HepG2 (cell line): Measurements from ENCODE around the gene CFAP99. TPM values are rescaled to one million over a fixed set of nuclear protein-coding genes. Genes with fewer than 3 reads are reported as not detected.

Source experiments
- AKAP8 ChIP-seq: sonication (generic); formaldehyde crosslinking; IDR thresholded peaks from 2 replicates; pipeline ENCODE4 v1.5.1; 2020; ENCODE audit warnings: mild to moderate bottlenecking, missing genetic modification reagents
- CBFB ChIP-seq: sonication (generic); formaldehyde crosslinking; IDR thresholded peaks from 2 replicates; pipeline ENCODE4 v1.4.0; 2020; ENCODE audit warnings: missing genetic modification reagents
- CENPX ChIP-seq: sonication (generic); formaldehyde crosslinking; IDR thresholded peaks from 2 replicates; pipeline ENCODE4 v1.9.0; 2021; ENCODE audit warnings: mild to moderate bottlenecking, missing genetic modification reagents, moderate library complexity
- CREB1 ChIP-seq, 2 experiments: fragments of 450-650 bp in 1 of 2; IDR thresholded peaks; 2 replicates each; pipeline ENCODE4 v1.6.1; 2016 to 2017; ENCODE audit warnings: control low read depth in 1 of 2, mild to moderate bottlenecking in 1 of 2, missing compliant biosample characterization in 1 of 2, missing genetic modification characterization in 1 of 2
- ELF1 ChIP-seq: sonication (generic); formaldehyde crosslinking; IDR thresholded peaks from 2 replicates; pipeline ENCODE4 v1.4.0; 2020; ENCODE audit warnings: missing genetic modification reagents
- ELF4 ChIP-seq: sonication (generic); formaldehyde crosslinking; IDR thresholded peaks from 2 replicates; pipeline ENCODE4 v1.5.0; 2020; ENCODE audit warnings: missing genetic modification reagents, mild to moderate bottlenecking, moderate library complexity, borderline replicate concordance
- HDAC1 ChIP-seq: sonication (generic); formaldehyde crosslinking; IDR thresholded peaks from 2 replicates; pipeline ENCODE4 v1.5.1; 2020; ENCODE audit warnings: mild to moderate bottlenecking, missing genetic modification reagents
- HDAC2 ChIP-seq: sonication (generic); formaldehyde crosslinking; IDR thresholded peaks from 2 replicates; pipeline ENCODE4 v1.4.0; 2020; ENCODE audit warnings: missing genetic modification reagents
- JUN ChIP-seq: sonication (generic); formaldehyde crosslinking; IDR thresholded peaks from 2 replicates; pipeline ENCODE4 v1.4.0; 2020; ENCODE audit warnings: mild to moderate bottlenecking, missing genetic modification reagents
- MATR3 ChIP-seq: sonication (generic); formaldehyde crosslinking; IDR thresholded peaks from 2 replicates; pipeline ENCODE4 v1.4.0; 2020; ENCODE audit warnings: missing genetic modification reagents
- MBNL3 ChIP-seq: fragments of 250-450 bp; sonication (Bioruptor Pico); conservative IDR thresholded peaks from 2 replicates; pipeline ENCODE4 v1.8.0; 2022; ENCODE audit warnings: mild to moderate bottlenecking, inconsistent platforms
- MYNN ChIP-seq: sonication (generic); formaldehyde crosslinking; IDR thresholded peaks from 2 replicates; pipeline ENCODE4 v1.4.0; 2020; ENCODE audit warnings: mild to moderate bottlenecking, low read depth, missing genetic modification reagents
- PPARG ChIP-seq: conservative IDR thresholded peaks from 2 replicates; pipeline ENCODE4 v1.6.1; 2016; ENCODE audit warnings: missing biosample characterization, missing genetic modification reagents
- RARA ChIP-seq: IDR thresholded peaks from 2 replicates; pipeline ENCODE4 v1.6.1; 2016; ENCODE audit warnings: missing genetic modification reagents, missing compliant biosample characterization
- SMARCC2 ChIP-seq: fragments of 450-650 bp; IDR thresholded peaks from 2 replicates; pipeline ENCODE4 v1.6.1; 2017; ENCODE audit warnings: antibody characterized with exemption, mild to moderate bottlenecking
- SNAI1 ChIP-seq: sonication (generic); formaldehyde crosslinking; IDR thresholded peaks from 2 replicates; pipeline ENCODE4 v1.5.0; 2020; ENCODE audit warnings: mild to moderate bottlenecking, missing genetic modification reagents, borderline replicate concordance
- ZFP41 ChIP-seq: sonication (generic); formaldehyde crosslinking; IDR thresholded peaks from 2 replicates; pipeline ENCODE4 v1.4.0; 2020; ENCODE audit warnings: mild to moderate bottlenecking, missing genetic modification reagents, borderline replicate concordance
- ZFYVE20 ChIP-seq: sonication (generic); formaldehyde crosslinking; IDR thresholded peaks from 2 replicates; pipeline ENCODE4 v1.8.0; 2023; ENCODE audit warnings: low read depth, mild to moderate bottlenecking, moderate library complexity, missing genetic modification reagents, borderline replicate concordance
- ZNF350 ChIP-seq: sonication (generic); formaldehyde crosslinking; IDR thresholded peaks from 2 replicates; pipeline ENCODE4 v1.4.0; 2020; ENCODE audit warnings: mild to moderate bottlenecking, low read depth, missing genetic modification reagents, borderline replicate concordance
- ZNF562 ChIP-seq: sonication (generic); formaldehyde crosslinking; IDR thresholded peaks from 2 replicates; pipeline ENCODE4 v1.8.0; 2022; ENCODE audit warnings: missing genetic modification reagents, borderline replicate concordance
- ZSCAN21 ChIP-seq: sonication (generic); formaldehyde crosslinking; IDR thresholded peaks from 2 replicates; pipeline ENCODE4 v1.8.0; 2022; ENCODE audit warnings: mild to moderate bottlenecking, missing genetic modification reagents, moderate library complexity, borderline replicate concordance
- ZSCAN30 ChIP-seq: sonication (generic); formaldehyde crosslinking; IDR thresholded peaks from 2 replicates; pipeline ENCODE4 v1.5.0; 2020; ENCODE audit warnings: mild to moderate bottlenecking, missing genetic modification reagents
- polyA plus RNA-seq, 8 experiments: library from polyadenylated mRNA; depleted of rRNA in 3 of 8; stranded (reverse) in 7 of 8; unstranded in 1 of 8; fragments of >200 nt; fragmentation: Illumina TruSeq in 4 of 8; extraction: Trizol in 4 of 8; gene quantifications; 2 replicates each; pipeline versions ENCODE4 v1.2.1 to v1.2.3, GENCODE V29; 2011 to 2016; ENCODE audit warnings: low read depth in 4 of 8, missing spikeins in 1 of 8, mixed read lengths in 1 of 8; ENCODE audit not compliant: insufficient read depth in 1 of 8
- total RNA-seq, 5 experiments: library from RNA; depleted of rRNA; stranded (reverse); fragments of >200 nt; fragmentation: Illumina TruSeq; extraction: Trizol; gene quantifications; 2 replicates each; pipeline ENCODE4 v1.2.3, GENCODE V29; 2016; ENCODE audit warnings: low read depth in 1 of 5
- TF ChIP-seq, protein P1 (sequence below): sonication (generic); formaldehyde crosslinking; IDR thresholded peaks from 2 replicates; pipeline ENCODE4 v1.4.0; 2020; ENCODE audit warnings: mild to moderate bottlenecking, low read depth, missing genetic modification reagents
- TF ChIP-seq, protein P2 (sequence below): sonication (generic); formaldehyde crosslinking; IDR thresholded peaks from 2 replicates; pipeline ENCODE4 v1.5.0; 2020; ENCODE audit warnings: missing genetic modification reagents
- TF ChIP-seq, protein P3 (sequence below): sonication (generic); formaldehyde crosslinking; IDR thresholded peaks from 2 replicates; pipeline ENCODE4 v1.5.0; 2020; ENCODE audit warnings: missing genetic modification reagents
- TF ChIP-seq, protein P4 (sequence below): sonication (generic); formaldehyde crosslinking; IDR thresholded peaks from 2 replicates; pipeline ENCODE4 v1.9.0; 2021; ENCODE audit warnings: missing genetic modification reagents, mild to moderate bottlenecking, borderline replicate concordance

CFAP99 gene
- total and polyA plus RNA-seq, 2 of the 13 experiments (the other 11 are each of a cell fraction or from before 2014, with no cell fraction given) = not detected

DNA sequence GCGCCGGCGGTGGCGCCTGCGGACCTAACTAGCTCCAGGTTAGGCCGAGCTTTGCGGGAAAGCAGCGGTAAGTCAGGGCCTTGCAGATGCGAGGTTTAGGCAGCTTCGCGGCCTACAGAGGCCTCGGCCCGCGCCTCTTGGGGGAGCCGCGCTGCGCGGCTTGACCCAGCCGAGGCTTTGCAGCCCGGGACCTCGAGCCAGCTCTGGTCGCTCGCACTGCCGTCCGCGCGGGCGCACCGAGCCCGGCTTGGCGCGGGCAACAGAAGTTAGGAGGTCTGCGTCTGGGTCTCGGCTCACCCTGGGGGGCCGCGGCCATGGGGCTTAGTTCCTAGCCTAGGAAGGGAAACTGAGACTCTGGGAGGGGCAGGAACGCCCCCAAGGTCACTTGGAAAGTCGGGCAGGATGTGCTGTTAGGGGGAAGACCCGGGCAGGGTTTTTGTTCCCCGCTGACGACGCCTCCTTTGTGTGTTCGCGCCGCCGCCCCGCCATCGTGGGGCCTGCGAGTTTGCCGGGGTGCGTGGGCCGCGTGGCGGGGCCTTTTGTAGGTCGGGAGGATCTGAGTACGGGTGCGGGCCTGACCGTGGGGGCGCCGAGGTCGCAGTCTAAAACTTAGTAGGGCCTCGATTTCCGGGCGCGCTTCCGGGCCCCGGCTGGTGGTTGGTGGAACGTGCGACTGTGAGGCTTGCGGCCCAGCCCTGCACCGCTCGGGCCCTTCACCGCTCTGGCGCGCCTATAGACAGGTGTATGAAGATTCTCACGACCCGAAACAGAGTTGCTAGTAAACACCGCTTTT is 50.6 kb downstream of the CFAP99 start (continued):
- TF ChIP-seq, protein P1, sequence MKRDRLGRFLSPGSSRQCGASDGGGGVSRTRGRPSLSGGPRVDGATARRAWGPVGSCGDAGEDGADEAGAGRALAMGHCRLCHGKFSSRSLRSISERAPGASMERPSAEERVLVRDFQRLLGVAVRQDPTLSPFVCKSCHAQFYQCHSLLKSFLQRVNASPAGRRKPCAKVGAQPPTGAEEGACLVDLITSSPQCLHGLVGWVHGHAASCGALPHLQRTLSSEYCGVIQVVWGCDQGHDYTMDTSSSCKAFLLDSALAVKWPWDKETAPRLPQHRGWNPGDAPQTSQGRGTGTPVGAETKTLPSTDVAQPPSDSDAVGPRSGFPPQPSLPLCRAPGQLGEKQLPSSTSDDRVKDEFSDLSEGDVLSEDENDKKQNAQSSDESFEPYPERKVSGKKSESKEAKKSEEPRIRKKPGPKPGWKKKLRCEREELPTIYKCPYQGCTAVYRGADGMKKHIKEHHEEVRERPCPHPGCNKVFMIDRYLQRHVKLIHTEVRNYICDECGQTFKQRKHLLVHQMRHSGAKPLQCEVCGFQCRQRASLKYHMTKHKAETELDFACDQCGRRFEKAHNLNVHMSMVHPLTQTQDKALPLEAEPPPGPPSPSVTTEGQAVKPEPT (CRISPR knock-in tag) = no peak; the same call in 1 of the 2 replicates
- TF ChIP-seq, protein P2, sequence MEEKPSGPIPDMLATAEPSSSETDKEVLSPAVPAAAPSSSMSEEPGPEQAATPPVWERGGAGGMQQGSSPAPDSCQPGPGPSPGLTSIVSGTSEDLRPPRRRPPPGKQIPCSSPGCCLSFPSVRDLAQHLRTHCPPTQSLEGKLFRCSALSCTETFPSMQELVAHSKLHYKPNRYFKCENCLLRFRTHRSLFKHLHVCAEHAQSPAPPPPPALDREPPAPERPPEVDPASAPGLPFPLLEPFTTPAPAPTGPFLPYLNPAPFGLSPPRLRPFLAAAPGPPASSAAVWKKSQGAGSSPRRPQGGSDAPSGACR (CRISPR knock-in tag) = no peak
- TF ChIP-seq ZSCAN30 = 0 out of 2 replicates have a peak, but pooled peaks have one; percentile 51
- TF ChIP-seq ELF1 (CRISPR knock-in tag) = peak; percentile 64
- no peak for TF ChIP-seq CBFB (CRISPR knock-in tag)
- TF ChIP-seq MATR3 (CRISPR knock-in tag) = no peak
- TF ChIP-seq ZNF350 (CRISPR knock-in tag) = no peak
- TF ChIP-seq ZFYVE20 (CRISPR knock-in tag) = no peak
- no peak for TF ChIP-seq HDAC1 (CRISPR knock-in tag)
- TF ChIP-seq HDAC2 (CRISPR knock-in tag) = peak; percentile 43; the same call in 1 of the 2 replicates
- TF ChIP-seq, protein P3, sequence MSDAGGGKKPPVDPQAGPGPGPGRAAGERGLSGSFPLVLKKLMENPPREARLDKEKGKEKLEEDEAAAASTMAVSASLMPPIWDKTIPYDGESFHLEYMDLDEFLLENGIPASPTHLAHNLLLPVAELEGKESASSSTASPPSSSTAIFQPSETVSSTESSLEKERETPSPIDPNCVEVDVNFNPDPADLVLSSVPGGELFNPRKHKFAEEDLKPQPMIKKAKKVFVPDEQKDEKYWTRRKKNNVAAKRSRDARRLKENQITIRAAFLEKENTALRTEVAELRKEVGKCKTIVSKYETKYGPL (CRISPR knock-in tag) = no peak; the same call in 1 of the 2 replicates
- no peak for TF ChIP-seq ZFP41 (CRISPR knock-in tag)
- TF ChIP-seq MYNN = no peak
- no peak for TF ChIP-seq CREB1 (IDR thresholded peaks at IDR 0.05)
- no peak for TF ChIP-seq CREB1 (CRISPR knock-in tag; IDR thresholded peaks at IDR 0.05)
- no peak; the same call in 1 of the 2 replicates for TF ChIP-seq SNAI1 (CRISPR knock-in tag)
- TF ChIP-seq, protein P4, sequence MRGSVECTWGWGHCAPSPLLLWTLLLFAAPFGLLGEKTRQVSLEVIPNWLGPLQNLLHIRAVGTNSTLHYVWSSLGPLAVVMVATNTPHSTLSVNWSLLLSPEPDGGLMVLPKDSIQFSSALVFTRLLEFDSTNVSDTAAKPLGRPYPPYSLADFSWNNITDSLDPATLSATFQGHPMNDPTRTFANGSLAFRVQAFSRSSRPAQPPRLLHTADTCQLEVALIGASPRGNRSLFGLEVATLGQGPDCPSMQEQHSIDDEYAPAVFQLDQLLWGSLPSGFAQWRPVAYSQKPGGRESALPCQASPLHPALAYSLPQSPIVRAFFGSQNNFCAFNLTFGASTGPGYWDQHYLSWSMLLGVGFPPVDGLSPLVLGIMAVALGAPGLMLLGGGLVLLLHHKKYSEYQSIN = no peak
- no peak for TF ChIP-seq SMARCC2
- no peak for TF ChIP-seq PPARG (CRISPR knock-in tag)
- peak; percentile 40; the same call in 1 of the 2 replicates for TF ChIP-seq RARA (CRISPR knock-in tag)
- no peak for TF ChIP-seq CENPX
- no peak for TF ChIP-seq MBNL3
- TF ChIP-seq JUN (CRISPR knock-in tag) = 0 out of 2 replicates have a peak, but pooled peaks have one; percentile 12
- no peak for TF ChIP-seq AKAP8 (CRISPR knock-in tag)
- peak; percentile 33; the same call in 1 of the 2 replicates for TF ChIP-seq ELF4
- no peak for TF ChIP-seq ZNF562 (CRISPR knock-in tag)
- TF ChIP-seq ZSCAN21 (CRISPR knock-in tag) = 0 out of 2 replicates have a peak, but pooled peaks have one; percentile 29
